Measurements from ENCODE around the gene LIM2. TPM values are rescaled to one million over a fixed set of nuclear protein-coding genes. Genes with fewer than 3 reads are reported as not detected.

The LIM2 gene
- total RNA-seq, 1 experiment from 2014 or later: not detected

- no peak for DNase-seq (ENCODE audit: low read depth)
Observed at GRCh38 chr19:51396175-51396574, 8.4 kb upstream of the LIM2 start.

DNA sequence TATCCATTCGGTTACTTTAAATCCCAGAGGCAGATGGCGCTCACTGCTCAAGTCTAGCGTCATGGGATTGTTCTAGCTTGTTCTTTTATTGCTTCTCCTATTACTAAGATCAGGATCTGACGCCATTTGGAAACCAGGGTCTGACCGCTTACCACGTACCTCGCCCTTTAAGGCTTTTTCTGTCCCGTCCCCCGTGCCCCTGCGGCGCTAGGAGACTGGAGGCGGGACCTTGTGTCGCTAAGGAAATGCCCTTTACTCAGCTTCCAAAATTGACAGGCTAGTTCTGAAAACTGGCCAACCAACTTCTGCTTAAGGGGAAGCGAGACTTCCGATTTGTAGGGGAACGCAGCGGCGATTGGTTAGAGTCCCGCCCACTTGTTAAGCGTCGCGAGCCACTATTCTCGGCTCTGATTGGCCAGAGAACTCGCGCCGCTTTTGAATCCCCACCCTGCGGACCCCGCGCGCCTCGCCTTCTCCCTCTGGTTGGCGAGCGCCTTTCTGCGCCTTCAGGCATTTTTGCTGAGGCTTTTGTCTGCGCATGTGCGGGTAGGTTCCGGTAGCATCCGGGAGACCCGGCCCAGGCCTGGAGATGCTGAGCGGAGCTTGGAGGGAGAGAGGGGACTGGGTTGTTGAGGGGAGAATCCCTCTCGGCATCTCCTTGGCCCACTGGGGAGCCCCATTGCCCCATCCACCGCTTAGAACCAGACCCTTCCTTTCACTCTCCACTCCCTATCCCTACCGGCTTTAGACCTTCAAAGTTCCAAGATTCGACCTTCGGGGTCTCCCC is 6.5 kb upstream of the LIM2 start:
- peak; percentile 99 for DNase-seq (ENCODE audit: low read depth)

DNA sequence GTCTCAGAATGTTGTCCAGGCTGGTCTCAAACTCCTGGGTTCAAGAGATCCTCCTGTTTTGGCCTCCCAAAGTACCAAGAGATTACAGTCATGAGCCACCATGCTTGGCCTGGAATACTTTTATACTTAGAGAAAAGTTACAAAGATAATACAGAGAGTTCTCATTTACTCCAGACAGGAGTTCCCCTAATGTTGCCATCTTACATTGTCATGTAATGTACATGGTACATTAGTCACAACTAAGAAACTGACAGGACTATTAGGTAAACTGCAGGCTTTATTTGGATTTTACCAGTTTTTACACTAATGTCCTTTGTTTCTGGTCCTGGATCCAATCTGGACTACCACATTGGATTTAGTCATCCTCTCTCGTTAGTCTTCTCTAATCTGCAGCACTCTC is 4.9 kb upstream of the LIM2 start:
- no peak for DNase-seq (ENCODE audit: low read depth)

- no peak for DNase-seq (ENCODE audit: low read depth)
Observed at GRCh38 chr19:51391073-51391611, 3.4 kb upstream of the LIM2 start.

GRCh38 chr19:51389143-51389542 is 1.4 kb upstream of the LIM2 start:
- DNase-seq (ENCODE audit: low read depth): no peak

- no peak for DNase-seq (ENCODE audit: low read depth)
Observed at GRCh38 chr19:51386882-51387520, 773 bp downstream of the LIM2 start.

GRCh38 chr19:51382004-51382403 is 5.8 kb downstream of the LIM2 start:
- no peak for DNase-seq (ENCODE audit: low read depth)

GRCh38 chr19:51380379-51380778 is 7.4 kb downstream of the LIM2 start:
- DNase-seq (ENCODE audit: low read depth): no peak

- no peak for DNase-seq (ENCODE audit: low read depth)
Observed at GRCh38 chr19:51377422-51377821, 10.4 kb downstream of the LIM2 start.

- DNase-seq (ENCODE audit: low read depth): no peak
Observed at GRCh38 chr19:51375504-51376221, 12.1 kb downstream of the LIM2 start.

DNA sequence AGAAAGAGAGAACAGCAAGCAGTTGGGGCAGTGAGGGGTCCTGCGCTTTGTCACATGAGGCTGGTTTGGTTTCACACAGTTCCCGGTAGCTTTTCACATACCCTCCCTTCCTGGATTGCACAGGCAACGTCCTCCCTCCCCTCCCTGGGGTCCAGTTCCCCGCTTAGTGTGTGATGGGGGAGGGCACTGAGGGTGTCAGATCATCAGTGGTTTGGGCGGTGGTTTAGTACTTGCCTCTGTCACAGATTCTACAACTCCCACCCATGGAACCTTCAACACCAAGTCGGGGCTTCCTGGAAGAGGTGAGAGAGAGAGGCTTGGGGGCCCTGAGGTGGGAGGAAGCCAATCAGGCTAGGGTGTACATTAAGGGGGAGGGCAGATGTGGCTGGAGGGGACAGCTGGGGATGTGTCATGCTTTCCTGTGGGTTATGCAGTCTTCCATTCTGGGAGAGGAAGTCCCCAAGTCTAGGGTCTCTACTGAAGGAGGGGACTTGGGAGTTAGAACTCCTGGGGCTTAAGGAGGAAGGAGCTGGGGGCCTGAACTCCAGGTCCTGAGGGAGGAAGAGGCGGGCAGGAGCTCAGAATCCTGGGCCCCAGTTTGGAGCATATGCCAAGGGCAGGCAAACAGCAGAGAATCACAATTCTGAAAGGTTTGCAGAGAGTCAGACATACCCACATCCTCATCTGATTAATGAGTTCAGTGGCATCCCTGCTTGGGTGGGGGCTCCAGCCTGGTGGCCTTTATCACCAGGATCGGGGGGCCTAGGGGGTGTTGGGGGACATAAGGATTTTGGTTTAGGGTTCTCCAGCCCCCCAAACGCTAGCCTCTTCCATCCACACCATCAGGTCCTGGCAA is 14.9 kb downstream of the LIM2 start, which contains the start of gene NKG7:
TSS of gene NKG7 (minus strand) at position 6 of the 856 bp plus-strand sequence. CDS start 119 bp downstream, outside the sequence.
- no peak for DNase-seq (ENCODE audit: low read depth)

DNA sequence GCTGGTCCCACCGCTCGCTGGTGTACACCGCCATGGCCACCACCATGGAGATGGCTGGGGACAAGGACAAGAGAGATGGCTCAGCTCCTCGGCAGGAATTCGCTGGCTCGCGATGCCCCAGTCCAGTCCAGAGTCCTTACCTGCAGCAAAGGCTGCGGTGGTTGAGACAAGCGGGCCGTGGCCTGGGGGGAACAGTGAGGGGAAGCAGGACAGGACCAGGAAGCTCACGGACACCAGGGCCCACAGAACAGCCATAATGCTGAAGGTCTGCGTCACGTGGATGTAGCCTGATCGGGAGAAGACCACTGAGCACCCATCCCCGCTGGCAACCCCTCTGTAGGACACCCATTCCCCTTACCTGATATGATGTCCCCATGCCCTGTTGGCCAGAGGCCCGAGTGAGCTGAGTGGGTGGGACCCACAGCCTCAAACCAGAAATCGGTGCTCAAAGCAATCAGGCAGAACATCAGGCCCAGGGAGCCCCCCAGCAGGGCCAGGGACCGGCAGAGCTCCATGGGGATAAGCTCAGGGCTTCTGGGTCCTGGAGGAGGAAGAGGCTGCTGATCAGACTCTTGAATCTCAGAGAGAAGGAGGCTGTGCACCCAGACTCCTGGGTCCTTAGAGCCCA is 15.6 kb downstream of the LIM2 start:
- DNase-seq (ENCODE audit: low read depth): no peak

- no peak for DNase-seq (ENCODE audit: low read depth)
Observed at GRCh38 chr19:51371186-51371690, 16.5 kb downstream of the LIM2 start.

GRCh38 chr19:51370230-51370629 is 17.5 kb downstream of the LIM2 start:
- DNase-seq (ENCODE audit: low read depth): no peak

- DNase-seq (ENCODE audit: low read depth): no peak
Observed at GRCh38 chr19:51368366-51369282, 19.1 kb downstream of the LIM2 start, which contains the start of gene CLDND2. TSS of gene CLDND2 (minus strand) at chr19:51369003. CDS start at chr19:51368577, 426 bp downstream.

DNA sequence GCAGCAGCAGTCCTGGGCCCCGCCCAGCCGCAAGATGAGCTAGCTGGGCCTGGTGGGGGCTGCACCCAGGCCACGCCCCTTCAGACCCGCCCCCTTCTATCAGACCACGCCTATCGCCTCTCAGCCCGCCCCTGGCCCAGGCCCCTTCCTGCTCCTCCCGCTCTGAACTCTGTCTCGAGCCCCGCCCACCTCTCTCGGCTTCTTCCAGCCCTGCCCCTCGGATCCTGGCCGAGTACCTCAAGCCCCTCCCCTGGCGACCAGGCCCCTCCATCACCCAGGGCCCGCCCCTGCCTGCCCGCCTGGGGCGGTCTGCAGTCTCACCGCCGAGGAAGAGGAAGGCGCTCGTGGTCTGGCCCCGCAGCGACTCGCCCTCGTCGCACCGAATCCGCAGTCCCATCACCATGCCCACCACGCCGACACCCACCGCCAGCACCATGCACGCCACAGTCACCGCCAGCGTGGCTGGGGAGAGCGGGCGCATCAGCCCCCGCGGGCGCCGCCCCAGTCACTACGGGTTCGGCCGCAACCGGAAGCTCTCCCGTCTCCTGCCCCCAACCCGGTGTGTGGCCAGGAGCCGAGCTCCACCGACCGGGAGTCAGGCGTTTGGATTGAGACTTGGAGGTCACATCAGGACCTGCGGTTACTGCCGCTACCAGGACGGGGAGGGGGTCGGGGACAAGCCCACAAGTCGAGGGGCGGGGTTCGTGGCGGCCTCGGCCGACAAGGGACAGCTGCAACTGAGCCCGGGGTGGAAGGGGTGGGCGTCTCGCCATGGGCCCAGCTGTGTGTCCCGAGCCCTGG is 20.0 kb downstream of the LIM2 start:
- peak; percentile 98 for DNase-seq (ENCODE audit: low read depth)

DNA sequence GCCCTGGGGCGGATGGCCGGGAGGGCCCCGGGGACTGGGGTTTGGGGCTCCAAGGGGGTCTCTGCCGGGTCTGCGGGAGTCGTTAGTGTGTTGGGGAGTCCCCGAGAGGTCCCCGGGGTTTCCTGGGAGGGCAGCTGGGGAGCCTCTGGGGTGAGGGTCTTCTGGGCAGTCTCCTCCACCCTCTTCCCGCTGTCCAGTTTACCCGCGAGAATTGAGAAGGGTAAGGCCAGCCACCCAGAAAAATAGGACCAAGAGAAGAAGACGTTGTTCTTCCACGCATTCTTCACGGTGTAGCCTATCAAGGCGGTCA is 20.6 kb downstream of the LIM2 start:
- DNase-seq (ENCODE audit: low read depth): no peak
